T-helper 1 cell (primary cell): ENCODE results near the gene KLHL22.

Experiments
- DNase-seq, 5 donors: peaks; one replicate each; pipeline ENCODE4 v3.0.0-alpha.2; 2012 to 2020

KLHL22 gene

DNA sequence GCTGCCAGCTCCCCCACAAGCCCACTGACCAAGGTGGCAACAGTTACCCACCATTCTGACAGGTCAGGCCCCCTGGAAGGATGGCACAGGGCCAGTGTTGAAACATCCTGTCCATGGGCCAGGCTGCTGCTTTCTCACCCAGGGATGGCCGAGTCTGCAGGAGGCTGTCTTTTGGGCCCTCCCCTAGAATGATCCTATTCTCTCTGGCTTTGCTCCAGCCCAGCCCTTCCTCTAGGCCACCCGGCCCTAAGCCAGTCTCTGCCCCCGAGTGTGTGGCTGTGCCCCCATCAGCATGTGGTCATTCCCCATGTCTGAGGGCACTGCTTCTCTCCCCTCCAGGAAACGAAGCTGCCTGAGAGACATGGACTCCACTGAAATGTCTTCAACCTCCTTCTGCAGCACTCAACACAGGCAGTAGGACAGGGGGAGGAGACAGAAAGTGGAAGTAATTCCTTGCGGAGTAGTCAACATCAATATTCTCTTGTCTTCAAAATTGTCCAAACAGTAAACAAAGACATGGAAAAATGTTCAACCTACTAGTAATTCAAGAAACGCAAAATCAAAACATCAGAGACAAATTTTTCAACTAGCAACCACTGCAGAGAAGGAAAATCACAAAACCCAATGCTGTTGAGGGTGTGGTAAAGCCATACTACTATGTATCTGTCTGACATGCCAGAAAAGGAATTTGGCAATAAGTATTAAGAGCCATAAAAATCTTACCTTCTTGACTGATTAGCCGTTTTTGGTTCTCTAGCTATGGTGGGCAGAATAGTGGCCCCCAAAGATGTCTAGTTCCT is 52.9 kb downstream of the KLHL22 start:
- DNase-seq: no peak

DNA sequence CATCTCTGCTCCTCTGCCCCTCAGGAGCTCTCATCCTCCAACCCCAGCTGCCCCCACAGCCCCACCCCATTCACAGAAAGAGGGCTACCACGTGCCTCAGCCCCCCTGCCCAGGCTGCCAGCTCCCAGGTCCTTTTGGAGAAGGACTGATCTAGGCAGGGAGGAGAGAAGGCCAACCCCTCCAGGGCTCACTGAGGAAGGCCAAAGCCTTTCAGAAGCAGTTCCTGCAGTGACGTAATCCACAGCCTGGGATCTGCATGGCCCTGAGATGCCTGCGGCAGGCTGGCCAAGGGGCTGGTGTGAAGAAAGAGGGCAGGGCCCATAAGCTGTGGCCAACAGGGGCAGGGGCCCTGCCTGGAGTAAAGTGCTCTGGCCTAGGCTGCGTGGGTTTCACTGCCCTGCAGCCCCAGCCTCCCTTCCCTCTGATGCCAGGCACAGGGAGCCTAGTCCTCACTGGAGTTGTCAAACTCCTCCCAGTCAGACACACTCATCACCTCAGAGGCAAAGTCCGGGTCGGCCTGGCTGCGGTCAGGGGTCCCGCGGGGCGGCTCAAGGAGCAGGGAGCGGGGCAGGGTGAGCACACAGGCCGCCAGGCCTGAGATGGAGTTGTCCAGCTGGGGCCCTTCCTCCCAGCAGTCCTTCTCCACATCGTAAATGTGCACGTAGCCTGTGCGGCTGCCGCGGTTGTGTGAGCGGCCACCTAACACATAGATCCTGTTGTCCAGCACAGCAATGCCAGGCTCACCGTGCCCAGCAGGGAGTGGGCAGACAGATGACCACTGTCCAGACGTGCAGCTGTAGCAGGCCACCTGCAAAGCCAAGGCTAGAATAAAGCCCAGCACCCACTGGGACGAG is 53.7 kb downstream of the KLHL22 start:
- DNase-seq: no peak

DNA sequence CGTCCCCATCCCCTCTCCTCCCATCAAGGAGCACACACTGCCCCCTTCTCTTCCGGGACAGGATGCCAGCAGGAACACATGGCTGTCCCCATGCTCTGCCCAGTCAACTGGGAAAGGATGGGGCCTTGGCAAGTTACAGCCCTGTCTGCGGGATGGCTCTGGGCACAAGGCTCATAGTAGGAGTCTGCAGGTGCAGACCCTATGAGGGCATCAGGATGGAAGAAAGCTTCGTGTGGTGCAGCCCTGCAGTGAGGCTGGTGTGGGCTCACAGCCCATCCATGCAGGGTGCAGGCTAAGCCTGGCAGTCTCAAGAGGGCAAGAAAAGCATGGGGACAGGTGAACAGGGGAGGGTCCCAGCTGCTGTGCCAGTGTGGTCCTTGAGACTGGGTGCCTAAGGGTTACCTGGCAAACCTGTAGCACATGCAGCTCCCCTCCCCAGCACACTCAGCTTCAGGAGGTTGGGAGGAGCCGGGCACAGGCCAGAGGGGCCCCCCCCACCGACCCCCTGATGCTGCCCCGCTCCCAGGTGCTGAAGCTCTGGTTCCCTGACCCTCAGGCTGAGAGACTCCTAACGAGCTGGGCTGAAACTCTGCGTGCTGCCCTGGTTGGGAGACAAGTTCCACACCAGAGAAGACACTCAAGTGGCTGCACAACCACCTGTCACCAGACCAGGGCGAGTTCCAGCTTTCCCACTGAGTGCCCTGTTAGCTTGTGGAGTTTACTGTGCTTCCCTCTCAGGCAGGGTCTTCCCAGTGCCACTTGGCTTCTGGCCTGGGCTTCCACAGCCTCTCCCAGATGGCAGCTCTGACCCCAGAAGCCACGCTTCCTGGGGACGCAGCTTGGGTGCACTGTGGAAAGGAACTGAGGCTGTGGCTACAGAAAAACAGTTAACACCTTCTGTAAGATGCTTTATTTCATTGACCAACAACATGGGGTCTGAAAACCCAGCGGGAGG is 54.7 kb downstream of the KLHL22 start:
- DNase-seq: no peak

- DNase-seq: no peak
Measured at GRCh38 chr22:20439928-20440575, 55.5 kb downstream of the KLHL22 start.

DNA sequence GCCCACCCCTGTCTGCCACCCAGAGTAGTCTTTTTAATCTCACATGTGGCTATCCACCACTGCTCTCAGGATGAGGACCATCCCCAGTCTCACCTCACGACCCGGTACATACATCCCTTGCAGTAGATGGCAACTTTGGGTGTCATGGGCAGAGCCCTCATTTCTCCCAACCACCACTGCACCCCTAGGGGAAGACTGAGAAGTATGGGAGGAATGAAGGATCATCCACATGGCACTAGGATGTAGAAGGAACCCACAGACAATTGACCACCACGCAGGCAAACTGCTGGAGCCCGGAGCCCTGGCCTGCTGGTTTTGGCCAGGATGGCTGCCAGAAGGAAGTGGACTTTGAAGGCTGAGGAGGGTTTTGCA is 56.1 kb downstream of the KLHL22 start:
- no peak for DNase-seq

DNA sequence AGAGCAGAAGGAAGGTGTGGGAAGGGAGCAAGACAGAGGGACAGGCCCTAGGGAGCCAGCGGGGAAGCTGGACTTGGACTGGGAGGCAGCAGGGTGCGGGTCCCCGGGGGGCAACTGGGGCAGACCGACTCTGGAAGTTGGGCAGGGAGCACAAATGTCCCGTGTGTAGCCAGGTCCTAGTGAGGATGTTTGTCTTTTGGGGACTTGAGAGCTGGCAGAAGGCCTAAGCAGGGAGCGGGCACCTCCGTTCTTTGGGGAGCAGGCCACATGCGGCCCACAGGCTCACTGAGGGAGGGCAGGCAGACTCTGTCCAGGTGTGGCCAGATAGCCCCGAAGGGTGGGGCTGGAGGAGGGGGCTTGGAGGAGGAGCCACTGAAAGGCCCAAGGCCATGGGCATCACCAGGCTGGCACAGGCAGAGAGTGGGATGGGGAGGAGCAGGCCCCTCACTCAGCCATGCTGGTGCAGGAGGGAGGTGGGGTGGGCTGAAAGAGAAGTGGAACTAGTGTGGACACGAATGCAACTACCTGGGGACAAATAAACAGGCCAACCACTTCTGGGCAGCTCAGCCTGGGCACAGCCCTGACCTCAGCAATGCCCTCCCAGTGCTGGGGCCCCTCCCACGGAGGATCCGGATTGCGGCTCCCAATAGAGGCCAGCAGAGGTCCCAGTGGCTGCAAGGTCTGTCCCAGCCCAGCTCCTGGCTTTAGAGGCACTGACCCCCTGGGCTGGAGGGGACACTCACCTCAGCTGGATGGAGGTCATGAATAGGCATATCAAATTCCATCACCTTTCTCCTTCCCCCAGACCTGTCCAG is 56.7 kb downstream of the KLHL22 start:
- no peak for DNase-seq

DNA sequence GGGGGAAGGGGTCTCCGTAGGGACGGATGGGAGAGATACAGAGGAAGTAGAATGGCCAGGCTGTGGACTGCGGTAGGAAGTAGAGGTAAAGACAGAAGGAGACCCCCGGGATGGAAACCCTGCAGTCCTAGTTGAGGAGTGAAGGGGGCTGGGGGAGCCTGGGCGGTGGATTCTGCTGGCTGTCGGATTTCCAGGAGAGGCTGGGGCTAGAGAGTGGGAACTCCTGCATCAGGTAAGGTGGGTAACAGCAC is 57.2 kb downstream of the KLHL22 start:
- no peak for DNase-seq

DNA sequence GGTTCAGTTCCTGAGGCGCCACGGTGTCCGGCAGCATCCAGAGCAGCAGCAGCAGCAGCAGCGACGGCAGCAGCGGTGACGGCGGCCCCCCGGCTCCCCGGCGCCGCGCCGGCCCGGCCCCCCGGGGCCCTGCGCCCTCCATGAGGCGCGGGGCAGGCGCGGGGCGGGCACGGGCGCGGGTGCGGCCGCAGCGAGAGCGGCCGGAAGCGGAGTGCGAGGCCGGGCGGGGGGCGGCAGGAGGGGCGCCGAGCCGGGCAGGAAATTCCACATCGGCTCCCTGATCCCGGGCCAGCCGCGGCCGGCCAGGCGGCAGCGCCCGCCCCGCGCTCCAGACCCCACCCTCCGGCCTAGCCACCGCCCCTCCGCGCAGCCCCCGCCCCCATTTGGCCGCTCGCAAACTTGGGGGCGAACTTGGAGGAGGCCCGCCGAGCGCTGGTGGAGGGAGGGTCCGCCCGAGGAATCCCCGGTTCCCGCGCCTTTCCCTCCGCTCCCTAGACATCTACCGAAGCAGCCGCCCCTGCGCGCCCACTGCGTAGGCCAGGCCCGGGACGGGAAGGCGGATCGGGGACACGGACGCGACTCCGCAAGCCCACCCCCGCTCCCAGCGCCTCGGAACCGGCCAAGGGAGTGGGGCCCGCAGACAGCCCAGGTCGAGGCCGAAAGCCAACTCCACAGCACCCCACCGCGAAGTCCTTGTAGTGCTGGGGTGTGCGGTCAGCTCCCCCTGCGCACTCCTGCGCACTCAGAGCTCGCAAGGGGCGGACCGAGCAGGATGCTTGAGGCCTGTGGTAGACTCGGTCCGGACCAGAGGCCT is 57.8 kb downstream of the KLHL22 start, which contains the start of gene SCARF2:
Gene SCARF2 (minus strand): TSS at position 213 of the 814 bp plus-strand sequence. CDS start 71 bp downstream, at position 142.
- no peak for DNase-seq

GRCh38 chr22:20436768-20437612 is 58.6 kb downstream of the KLHL22 start:
- DNase-seq: no peak

DNA sequence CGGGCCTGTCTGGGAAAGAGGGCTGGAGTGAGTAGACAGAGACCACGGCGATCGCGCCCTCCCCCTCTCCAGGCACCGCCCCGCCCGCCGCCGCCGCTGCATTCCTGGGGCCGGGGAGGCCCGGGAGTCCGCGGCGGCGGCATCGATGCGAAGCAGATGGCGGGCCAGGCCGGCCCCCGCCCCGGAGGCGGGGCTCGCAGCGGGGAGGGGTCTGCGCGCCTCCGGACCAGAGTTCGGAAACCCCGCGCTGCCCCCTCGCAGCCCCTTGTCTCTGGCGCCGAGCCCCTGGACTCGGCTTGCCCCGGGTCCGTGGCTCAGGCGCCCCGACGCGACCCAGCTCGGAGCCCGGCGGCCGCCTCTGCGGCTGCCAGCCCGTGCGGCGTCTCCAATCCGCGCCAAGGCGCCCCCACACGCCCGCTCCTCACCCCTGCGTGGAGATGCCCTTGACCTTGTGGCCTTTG is 59.3 kb downstream of the KLHL22 start:
- DNase-seq: no peak

DNA sequence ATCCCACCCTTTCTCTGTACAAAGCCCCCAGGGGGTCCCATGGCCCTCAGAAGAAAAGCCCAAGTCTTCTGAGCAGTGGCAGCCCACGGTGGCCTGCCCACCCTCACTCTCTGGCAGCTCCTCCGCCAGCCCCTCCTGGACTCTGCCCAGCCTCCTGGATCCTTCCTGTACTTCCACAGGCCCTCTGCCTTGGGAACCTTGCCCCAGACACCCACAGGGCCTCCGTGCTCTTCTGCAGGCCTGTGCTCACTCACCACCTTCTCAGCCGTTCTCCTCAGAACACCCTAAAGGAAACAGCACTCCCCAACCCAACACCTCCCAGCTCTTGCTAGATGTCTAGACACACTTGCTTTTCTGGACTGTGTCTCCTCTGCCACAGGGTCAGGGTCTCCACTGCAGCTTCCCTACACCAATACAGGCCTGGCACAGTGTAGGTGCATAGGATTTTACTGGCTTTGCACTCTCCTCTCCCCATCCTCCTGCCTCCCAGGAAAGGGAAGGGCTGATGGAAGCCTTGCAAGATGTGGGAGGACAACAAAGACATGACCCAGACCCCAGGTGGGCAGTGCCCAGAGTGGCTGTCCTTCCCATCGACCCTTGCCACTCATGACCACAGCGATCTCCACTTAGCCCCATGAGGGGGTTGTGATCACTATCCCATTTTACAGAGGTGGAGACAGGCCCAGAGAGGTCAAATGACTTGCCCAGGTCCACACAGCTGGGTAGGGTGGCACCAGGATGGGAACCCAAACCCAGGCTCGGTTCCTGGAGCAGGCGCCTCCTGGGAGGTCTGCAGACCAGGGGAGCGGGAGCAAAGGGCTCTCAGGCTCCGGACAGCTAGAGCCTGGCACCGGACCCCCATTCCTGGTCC is 59.9 kb downstream of the KLHL22 start:
- no peak for DNase-seq

DNA sequence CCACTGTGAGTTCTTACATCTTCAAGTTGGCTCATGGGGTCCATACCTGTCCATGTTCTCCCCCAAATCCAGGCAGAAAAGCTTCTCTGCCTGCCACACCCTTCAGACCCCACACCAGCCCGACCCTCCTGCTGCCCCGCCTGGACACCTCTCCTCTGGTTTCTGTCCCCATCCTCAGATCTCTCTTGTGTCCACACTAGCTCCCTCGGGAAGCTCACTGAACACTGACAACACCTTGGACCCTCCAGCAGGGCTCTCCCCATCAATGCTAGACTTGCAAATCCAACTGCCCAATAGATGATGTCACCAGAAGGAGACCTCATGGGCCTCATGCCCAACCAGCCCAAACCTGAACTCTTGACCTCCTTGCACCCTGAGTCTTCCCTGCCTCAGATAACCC is 60.8 kb downstream of the KLHL22 start:
- DNase-seq: no peak

DNA sequence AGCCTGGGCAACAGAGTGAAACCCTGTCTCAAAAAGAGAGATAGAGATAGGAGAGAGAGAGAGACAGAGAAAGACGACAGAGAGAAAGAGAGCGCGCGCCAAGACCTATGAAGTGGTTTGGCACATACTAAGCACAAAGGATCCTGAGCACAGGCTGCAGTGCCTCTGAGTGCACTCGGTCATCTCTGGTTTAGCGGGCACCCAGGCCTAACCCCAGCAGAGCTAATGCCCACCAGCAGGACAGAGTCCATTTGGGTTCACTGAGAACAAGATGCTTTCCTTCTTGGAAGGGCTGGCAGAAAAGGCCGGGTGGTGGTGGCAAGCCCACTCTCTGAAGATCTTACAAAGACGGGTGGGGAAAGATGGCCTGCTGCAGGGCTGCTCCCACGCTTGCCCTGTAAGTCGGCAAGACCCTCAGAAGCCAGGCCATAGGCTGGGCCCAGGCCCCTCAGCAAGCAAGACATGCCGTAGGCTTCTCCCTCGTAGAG is 61.3 kb downstream of the KLHL22 start:
- DNase-seq: no peak

GRCh38 chr22:20433686-20434241 is 61.8 kb downstream of the KLHL22 start:
- no peak for DNase-seq

- no peak for DNase-seq
Measured at GRCh38 chr22:20433191-20433590, 62.4 kb downstream of the KLHL22 start.

GRCh38 chr22:20432244-20432686 is 63.3 kb downstream of the KLHL22 start:
- no peak for DNase-seq

GRCh38 chr22:20431511-20432192 is 63.9 kb downstream of the KLHL22 start:
- DNase-seq: no peak
